GM18499 (cell line): Measurements from ENCODE around the gene FUBP1.
A peak's percentile ranks its signal among the peaks of the same experiment; 100 is the strongest.
"Not testable (repeated sequence)": the region's sequence is repeated elsewhere in the genome, so short reads cannot be mapped to it uniquely, and the experiment has no call there.

Experiments
- ATAC-seq: cut with Tn5 transposase; IDR thresholded peaks from one replicate; pipeline ENCODE4 v1.9.1; 2021; ENCODE audit warnings: moderate number of reproducible peaks; ENCODE audit not compliant: insufficient read depth, unreplicated experiment

FUBP1 gene

DNA sequence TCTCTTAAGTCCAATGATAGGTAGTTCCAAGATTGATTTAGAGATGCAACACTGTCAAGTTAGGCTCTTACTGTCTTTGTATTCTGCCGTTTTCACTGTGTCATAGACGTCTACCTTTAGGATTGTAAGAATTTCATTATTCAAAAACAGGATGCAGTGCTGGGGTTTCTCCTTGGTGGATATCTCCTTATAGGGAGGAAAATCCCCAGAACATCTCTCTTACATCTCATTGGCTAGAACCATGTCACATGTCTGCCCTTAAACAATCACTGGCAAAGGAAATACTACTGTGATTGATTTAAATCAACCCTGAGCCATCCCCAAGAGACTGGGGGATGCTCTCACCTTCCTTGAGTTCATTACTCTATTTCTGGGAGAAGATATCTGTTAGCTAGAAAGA lies 10.9 kb upstream of the FUBP1 start:
- no peak for ATAC-seq

DNA sequence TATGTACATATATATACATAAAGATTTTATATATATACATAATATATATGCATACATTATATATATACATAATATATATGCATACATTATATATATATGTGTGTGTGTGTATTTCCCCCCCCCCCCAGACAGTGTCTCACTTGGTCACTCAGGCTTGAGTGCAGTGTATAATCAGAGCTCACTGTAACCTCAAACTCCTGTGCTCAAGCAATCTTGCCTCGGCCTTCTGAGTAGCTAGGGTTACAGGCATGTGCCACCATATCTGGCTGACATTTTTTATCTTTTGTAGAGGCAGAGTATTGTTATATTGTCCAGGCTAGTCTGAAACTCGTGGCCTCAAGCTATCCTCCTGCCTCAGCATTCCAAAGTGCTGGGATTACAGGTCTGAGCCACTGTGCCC lies 9.0 kb upstream of the FUBP1 start:
- ATAC-seq: no peak

DNA sequence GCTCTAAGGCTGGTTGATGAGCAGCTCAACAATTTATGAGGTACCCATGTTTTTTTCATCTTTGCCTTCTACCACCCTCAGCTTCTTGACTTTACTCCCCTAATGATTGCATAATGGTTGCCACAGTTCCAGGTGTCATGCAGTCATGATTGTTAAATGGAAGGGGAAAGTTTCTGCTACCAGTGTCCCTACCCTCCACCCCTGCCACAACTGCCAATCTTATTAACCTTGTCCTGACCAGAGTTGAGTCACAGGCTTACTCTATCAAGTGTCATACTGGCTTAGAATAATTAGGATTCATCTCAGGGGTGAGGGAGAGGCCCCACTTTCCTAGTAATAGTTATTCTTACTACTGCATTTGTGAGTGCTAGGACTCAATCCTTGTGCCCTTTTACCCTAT lies 7.9 kb upstream of the FUBP1 start:
- ATAC-seq: no peak

DNA sequence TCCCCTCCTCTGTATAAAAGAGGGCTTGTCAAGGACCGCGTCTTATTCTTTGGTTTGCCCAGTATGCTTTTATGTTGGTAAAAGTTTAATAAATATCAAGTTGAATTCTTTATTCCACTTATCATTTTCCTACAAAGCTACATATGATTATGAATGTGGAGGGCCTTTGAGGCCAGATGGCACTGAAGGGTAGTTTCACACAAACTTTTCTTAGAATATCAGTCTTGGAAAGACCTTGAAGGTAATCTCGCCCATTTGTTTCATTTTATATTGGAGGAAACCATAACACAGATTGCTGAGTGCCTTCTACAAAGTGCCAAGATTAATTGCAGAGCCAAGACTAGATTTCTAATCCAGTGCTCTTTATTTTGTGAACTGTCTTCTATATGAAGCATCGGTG lies 5.8 kb upstream of the FUBP1 start:
- ATAC-seq: no peak

DNA sequence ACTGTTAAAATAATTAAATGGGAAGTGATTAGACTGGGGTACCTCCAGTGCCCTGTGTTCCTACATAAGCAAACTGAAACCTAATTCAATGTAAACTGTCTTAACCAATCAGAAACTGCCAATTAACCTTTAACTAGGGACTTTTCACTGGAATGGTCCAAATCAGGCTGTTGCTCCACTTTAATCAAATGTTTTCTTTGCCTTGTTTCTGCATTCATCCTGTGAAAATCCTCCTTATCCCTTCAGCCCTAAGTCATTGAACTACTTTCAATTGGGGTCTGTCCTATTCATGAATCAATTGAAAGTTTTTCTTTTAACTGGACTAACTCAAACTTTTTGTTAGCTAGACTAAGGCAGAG lies 5.1 kb upstream of the FUBP1 start:
- no peak for ATAC-seq

GRCh38 chr1:77983352-77983996 lies 4.6 kb upstream of the FUBP1 start:
- not testable (repeated sequence) for ATAC-seq

DNA sequence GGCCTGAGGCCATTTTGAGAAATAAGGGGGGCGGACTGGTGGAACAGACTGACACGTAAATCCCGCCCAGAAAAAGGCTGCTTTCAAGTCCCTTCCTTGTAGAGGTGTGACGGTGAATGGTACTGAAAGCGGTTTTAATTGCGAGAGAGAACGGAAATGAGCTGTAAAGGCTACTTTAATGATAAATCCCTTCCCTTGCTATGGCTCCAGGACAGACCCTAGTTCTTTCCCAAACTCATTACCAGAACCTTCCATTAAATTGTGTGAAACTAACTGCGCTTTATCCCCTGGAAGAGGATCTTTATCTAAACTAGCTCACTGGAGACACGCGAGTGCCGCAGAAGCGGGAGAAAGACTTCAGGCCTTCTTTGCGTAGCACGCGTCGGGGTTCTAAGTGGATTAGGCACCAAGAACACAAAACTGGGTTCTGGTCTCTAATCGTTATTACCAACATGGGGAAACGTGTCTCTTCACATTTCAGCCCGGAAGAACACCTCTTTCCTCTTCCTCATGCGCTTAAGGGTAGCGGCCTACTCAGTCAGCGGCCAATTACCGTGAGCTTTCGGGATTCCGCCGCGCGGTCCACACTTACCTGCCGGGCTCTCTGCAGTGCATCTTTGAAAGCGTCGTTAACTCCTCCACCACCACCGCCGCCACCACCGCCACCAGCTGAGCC lies 441 bp downstream of the FUBP1 start:
- peak; percentile 77 for ATAC-seq

- ATAC-seq: no peak
Measured at GRCh38 chr1:77977989-77978292, 931 bp downstream of the FUBP1 start.

DNA sequence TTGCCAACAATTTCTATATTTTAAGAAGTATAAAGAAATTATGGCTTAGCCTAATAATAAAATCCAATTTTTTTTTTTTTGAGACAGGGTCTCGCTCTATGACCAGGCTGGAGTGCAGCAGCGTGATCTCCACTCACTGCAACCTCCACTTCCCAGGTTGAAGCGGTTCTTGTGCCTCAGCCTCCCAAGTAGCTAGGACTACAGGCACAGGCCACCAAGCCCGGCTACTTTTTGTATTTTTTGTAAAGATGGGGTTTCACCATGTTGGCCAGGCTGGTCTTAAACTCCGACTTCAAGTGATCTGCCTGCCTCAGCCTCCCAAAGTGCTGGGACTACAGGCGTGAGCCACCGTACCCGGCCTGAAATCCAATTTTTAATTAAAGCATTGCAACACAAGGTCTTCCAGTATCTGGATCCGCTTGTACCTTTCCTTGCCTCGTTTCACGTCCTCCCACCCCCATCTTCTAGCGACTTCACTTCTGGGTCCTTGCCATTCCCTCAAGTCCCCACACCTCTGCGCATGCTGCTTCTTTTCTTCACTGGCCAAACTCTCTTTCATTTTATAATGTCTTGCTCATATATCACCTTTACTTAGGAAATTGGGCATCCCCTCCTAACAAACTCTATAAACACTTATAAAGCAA lies 2.3 kb downstream of the FUBP1 start:
- ATAC-seq: no peak

GRCh38 chr1:77975907-77976306 lies 3.0 kb downstream of the FUBP1 start:
- no peak for ATAC-seq

GRCh38 chr1:77975386-77975785 lies 3.5 kb downstream of the FUBP1 start:
- no peak for ATAC-seq

GRCh38 chr1:77972080-77972479 lies 6.8 kb downstream of the FUBP1 start:
- no peak for ATAC-seq

- no peak for ATAC-seq
Measured at GRCh38 chr1:77970192-77970591, 8.7 kb downstream of the FUBP1 start.

DNA sequence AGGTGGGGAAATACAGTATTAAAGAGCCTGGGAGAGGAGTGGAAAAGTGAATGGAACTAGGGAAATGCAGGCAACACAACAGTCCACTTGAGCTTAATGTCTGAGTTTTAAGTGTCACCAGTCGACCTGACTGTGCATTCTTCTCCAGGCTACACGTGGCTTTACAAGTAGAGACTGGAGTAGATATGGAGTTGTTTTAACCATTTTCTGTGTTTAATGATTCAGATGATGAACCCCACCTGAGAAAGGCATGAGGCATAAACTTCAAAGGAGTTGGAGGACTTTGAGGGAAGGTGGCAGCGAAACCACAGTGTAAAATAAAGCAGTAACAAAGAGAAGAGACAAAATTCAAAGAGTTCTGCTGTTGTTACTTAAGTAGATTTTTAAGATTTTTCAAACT lies 12.6 kb downstream of the FUBP1 start:
- ATAC-seq: no peak

DNA sequence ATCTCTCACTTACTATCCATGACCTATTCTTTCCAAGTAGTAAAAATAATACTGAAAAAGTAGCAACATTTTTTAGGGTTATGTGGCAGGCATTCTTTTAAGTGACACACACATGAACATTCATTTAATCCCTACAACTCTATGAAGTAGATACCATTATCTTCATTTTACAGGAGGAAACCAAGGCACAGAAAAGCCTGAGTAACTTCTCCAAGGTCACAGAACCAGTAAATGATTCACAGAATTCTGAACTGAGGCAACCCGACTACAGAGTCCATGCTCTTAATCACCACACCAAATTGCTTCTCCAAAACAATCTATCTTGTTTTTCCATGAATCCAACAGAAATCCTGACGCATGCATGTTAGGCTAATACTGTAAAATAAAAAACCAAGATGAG lies 17.5 kb downstream of the FUBP1 start:
- ATAC-seq: no peak

- ATAC-seq: no peak
Measured at GRCh38 chr1:77958850-77959249, 20.0 kb downstream of the FUBP1 start.

DNA sequence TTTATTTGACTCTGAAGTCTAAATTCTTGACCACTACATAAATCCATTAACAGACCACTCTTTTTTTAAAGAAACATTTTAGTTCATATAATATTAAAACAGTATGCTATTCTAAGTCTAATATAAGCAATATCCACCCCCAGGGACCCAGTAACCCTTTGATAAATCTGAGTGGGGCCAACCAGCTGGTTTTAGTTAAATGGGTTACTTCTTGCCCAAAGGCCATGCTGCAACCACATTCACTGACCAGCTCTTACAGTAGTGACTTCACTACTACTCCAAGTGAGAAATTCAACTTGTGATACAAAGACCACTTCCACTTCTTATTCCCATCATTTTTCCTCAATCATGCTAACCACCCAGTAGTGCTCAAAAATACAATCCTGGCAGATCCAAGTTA lies 20.5 kb downstream of the FUBP1 start:
- no peak for ATAC-seq

DNA sequence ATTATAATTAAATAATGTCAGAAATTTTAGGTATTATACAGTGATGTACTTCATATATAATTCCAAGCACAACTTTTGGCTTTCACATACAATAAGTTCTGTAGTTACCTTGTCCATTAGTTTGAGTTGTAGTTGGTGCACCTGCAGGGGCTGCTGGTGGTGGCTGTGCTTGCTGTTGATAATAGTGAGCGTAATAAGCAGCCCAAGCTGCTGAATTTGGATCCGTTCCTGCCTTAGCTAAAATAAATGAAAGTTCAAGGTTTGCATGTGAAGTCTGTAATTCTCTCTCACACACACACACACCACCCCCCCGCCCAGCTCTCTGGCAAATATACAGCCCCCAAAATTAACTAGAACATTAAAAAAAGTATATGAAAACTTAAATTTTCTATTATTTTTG lies 22.4 kb downstream of the FUBP1 start:
- ATAC-seq: no peak

DNA sequence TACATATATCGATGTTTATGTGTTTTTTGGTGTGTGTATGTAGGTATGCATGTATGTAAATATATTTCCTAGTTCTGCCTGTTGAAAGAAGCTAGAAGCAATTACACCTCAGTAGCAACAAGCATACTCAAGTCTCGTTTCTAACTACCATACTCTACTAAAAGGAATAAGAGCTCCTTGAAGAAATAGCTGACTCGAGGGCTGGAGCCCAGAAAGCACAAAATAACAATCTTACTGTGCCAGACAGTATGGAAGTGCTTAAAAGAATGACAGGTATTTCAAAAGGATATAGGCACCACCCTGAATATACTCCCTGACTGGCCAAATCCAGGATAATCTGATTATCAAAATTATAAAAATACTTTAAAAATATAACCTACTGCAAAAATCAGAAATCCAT lies 23.2 kb downstream of the FUBP1 start:
- no peak for ATAC-seq

DNA sequence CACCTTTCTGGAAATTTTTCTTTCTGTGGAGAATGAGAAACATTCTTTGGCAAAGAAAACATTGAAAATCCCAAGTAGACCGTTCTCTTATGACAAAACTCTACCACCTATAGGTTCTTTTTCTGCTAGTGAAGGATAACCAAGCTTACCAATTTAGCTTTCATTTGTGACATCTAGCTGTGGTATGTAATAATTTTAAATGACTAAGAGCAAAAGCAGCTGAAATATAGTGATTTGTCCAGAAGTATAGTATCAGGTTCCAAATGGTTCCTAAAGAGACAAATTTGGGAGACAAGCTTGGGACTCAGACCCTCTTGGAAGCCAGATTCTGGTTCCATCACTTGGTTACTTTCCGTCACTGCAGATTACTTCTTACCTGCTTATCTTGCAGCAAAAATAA lies 24.4 kb downstream of the FUBP1 start:
- no peak for ATAC-seq

DNA sequence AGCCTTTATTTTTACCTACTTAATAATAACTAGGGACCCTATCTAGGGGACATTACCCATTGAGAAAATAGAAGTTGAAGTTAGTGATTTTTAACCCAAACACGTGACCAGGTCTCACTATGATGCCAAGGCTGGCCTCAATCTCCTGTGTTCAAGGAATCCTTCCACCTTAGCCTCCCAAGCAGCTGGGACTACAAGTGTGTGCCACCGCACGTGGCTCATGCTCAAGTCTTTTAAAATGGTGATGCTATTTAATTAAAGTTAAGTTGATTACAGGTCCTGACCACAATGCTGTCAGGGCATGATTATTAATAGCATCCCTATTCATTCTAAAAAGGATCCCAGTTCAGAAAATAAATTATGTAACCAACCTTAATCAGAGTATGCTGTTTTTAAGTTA lies 25.0 kb downstream of the FUBP1 start:
- no peak for ATAC-seq

- no peak for ATAC-seq
Measured at GRCh38 chr1:77951328-77951727, 27.5 kb downstream of the FUBP1 start.
